Astrocyte of the spinal cord (primary cell): ENCODE measurements around the gene FAM193A.
"Not testable (repeated sequence)": the region's sequence is repeated elsewhere in the genome, so short reads cannot be mapped to it uniquely, and the experiment has no call there.

Source experiments
- DNase-seq: peaks from one replicate; pipeline ENCODE4 v3.0.0; 2011; ENCODE audit warnings: low read depth, low spot score
- H3K4me3 ChIP-seq: 2 replicates; pipeline ENCODE4 v1.5.1; 2011; ENCODE audit warnings: low read depth, mild to moderate bottlenecking, low read length, moderate library complexity
- in situ Hi-C: cut with HindIII; loops from 2 replicates; pipeline ENCODE4 v1.10.0; 2017; ENCODE audit warnings: low sequenced_read_pairs
- TF ChIP-seq, protein P1 (sequence below): IDR thresholded peaks from 2 replicates; pipeline ENCODE4 v1.5.1; 2012; ENCODE audit warnings: low read depth, mild to moderate bottlenecking, low read length, inconsistent platforms

Gene FAM193A

DNA sequence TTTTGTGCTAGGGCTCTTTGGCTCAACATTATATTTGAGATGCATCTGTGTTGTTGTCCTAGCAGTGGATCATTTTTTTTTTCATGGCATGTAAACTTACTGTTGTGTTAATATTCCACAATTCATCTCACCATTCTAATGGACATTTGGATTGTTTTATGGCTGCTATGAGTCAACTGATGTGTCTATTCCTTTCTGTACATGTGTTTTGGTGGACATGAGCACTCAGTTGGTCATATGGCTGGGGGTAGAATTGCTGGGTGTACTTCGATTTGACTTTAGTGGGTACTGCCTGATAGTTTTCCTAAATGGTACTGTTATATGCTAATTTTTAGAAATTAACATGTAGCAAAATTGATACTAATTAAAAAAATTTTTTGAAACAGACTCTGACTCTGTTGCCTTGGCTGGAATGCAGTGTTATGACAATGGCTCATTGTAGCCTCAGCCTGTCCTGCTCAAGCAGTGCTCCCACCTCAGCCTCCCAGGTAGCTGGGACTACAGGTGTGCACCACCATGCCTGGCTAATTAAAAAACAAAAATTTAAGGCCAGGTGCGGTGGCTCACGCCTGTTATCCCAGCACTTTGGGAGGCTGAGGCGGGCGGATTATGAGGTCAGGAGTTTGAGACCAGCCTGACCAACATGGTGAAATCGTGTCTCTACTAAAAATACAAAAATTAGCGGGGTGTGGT lies 9.0 kb downstream of the FAM193A start:
- TF ChIP-seq, protein P1, sequence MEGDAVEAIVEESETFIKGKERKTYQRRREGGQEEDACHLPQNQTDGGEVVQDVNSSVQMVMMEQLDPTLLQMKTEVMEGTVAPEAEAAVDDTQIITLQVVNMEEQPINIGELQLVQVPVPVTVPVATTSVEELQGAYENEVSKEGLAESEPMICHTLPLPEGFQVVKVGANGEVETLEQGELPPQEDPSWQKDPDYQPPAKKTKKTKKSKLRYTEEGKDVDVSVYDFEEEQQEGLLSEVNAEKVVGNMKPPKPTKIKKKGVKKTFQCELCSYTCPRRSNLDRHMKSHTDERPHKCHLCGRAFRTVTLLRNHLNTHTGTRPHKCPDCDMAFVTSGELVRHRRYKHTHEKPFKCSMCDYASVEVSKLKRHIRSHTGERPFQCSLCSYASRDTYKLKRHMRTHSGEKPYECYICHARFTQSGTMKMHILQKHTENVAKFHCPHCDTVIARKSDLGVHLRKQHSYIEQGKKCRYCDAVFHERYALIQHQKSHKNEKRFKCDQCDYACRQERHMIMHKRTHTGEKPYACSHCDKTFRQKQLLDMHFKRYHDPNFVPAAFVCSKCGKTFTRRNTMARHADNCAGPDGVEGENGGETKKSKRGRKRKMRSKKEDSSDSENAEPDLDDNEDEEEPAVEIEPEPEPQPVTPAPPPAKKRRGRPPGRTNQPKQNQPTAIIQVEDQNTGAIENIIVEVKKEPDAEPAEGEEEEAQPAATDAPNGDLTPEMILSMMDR: no peak
- DNase-seq: no peak
- H3K4me3 ChIP-seq: no peak overlapping the region
- in situ Hi-C loops: no loop called here

DNA sequence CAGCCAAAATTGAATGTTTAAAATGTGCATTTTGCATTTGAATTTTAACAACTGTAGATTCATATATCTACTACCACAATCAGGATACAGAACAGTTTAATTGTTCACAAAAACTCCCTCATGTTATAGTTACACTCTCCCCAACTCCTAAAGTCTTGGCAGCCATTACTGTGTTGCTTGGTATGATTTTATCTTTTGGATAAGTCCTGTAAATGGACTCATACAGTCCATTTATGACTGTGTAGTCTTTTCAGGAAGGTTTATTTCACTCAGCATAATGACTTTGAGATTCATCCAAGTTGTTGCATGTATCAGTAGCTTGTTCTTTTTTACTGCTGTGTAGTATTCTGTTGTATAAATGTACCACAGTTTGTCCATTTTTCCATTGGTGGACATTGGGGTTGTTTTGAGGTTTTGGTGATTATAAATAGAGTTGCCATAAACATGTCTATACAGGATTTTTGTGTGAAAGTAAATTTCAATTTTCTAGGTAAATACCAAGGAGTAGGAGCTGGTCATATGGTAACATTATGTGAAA lies 9.9 kb downstream of the FAM193A start:
- in situ Hi-C loops: no loop called here
- no peak for DNase-seq
- TF ChIP-seq, protein P1: no peak
- H3K4me3 ChIP-seq: no peak overlapping the region

DNA sequence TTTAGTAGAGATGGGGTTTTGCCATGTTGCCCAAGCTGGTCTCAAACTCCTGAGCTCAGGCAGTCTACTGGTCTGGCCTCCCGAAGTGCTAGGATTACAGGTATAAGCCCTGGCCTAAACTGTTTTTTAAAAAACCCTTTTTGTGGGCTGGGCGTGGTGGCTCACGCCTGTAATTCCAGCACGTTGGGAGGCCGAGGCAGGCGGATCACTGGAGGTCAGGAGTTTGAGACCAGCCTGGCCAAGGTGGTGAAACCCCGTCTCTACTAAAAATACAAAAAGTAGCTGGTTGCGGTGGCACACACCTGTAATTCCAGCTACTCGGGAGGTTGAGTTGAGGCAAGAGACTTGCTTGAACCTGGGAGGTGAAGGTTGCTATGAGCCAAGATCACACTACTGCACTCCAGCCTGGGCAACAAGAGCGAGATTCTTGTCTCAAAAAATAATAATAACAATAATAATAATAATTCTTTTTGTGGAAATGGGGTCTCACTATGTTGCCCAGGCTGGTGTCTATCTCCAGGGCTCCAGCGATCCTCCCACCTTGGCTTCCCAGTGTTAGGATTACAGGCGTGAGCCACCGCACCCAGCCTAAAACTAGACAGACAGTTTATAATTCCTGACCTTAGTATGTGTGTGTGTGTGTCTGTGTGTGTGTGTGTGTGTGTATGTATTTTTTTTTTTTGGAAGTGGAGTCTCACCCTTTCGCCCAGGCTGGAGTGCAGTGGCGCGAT lies 10.7 kb downstream of the FAM193A start:
- H3K4me3 ChIP-seq, in situ Hi-C loops, DNase-seq: not testable (repeated sequence)

DNA sequence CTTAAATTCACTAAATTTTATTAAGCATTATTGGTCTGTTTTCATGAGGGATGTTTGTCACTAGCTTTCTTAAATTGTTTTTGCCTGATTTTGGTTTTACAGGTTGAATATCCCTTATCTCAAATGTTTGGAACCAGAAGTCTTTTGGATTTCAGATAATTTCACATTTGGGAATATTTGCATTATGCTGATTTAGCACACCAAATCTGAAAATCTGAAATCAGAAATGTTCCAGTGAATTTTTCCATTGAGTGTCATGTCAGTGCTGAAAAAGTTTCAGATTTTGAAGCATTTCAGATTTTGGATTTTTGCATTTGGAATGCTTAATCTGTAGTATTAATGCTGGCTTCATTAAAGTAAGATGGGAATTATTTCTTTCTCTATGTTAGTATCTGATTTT lies 14.7 kb downstream of the FAM193A start:
- H3K4me3 ChIP-seq: no peak overlapping the region
- no peak for DNase-seq
- in situ Hi-C loops: no loop called here
- TF ChIP-seq, protein P1: no peak

DNA sequence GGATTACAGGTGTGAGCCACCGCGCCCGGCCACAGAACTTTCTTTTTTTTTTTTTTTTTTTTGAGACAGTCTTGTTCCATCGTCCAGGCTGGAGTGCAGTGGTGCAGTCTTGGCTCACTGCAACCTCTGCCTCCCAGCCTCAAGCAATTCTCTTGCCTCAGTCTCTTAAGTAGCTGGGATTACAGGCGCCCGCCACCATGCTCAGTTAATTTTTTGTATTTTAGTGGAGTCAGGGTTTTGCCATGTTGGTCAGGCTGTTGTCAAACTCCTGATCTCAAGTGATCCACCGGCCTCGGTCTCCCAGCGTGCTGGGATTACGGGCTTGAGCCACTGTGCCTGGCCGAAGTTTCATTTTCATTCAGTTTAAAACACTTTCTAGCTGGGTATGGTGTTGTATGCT lies 16.4 kb downstream of the FAM193A start:
- no peak for DNase-seq
- in situ Hi-C loops: no loop called here
- no peak overlapping the region for H3K4me3 ChIP-seq
- TF ChIP-seq, protein P1: no peak

DNA sequence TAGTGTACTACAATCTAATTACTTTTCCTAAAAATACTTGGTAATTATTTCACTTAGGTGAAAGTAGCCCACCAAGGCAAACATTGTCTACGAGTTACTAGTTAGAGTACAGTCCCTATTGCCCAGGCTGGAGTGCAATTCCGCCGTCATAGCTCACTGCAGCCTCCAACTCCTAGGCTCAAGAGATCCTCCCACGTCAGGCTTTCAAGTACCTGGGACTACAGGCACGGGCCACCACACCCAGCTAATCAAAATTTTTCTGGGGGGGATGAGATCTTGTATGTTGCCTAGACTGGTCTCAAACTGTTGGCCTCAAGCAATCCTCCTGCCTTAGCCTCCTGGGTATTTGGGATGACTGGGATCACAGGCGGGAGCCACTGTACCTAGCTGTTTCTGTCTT lies 21.9 kb downstream of the FAM193A start:
- TF ChIP-seq, protein P1: no peak
- no peak overlapping the region for H3K4me3 ChIP-seq
- DNase-seq: no peak
- in situ Hi-C loops: no loop called here

DNA sequence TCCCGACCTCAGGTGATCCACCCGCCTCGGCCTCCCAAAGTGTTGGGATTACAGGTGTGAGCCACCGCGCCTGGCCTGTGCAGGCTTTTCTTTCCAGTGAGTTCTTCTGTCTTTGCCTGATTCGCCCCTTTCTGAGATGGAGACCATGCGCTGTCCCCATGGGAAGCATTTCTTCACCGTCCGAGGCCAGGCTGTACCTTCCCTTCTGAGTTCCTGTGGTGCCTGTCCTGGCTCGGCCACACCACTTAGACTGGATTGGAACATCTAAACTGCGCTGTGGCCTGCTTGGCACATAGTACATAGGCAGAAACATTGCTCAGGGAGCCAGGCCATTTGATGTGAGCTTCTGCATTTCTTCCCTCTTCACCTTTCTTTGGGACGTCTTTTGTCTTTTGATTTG lies 23.7 kb downstream of the FAM193A start:
- DNase-seq: no peak
- in situ Hi-C loops: no loop called here
- TF ChIP-seq, protein P1: no peak

More for the DNA sequence above, 23.7 kb downstream of the FAM193A start:
- no peak overlapping the region for H3K4me3 ChIP-seq
